ENCODE results near the gene MAGIX.
A peak's percentile ranks its signal among the peaks of the same experiment; 100 is the strongest.
"Not testable (repeated sequence)": the region's sequence is repeated elsewhere in the genome, so short reads cannot be mapped to it uniquely, and the experiment has no call there.

MAGIX gene

DNA sequence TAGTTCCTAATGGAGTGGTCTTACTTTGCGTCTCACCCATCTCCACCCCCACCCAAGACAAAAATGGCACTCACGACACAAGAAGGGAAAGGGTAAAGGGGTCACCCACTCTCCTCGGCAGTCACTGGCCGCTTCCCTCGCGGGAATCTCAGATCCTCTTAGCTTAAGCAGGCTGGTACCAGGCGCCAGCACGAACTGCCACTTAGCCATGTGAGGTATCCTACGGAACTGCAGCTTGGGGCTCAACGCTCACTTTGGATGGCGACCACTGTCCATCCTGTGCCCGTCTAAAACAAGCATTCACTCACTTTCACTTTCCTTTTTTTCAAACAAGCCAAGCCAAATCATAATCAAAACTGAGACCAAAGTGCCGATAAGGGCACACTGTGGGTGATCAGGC is 14.6 kb upstream of the MAGIX start:
- TF ChIP-seq, protein P1, sequence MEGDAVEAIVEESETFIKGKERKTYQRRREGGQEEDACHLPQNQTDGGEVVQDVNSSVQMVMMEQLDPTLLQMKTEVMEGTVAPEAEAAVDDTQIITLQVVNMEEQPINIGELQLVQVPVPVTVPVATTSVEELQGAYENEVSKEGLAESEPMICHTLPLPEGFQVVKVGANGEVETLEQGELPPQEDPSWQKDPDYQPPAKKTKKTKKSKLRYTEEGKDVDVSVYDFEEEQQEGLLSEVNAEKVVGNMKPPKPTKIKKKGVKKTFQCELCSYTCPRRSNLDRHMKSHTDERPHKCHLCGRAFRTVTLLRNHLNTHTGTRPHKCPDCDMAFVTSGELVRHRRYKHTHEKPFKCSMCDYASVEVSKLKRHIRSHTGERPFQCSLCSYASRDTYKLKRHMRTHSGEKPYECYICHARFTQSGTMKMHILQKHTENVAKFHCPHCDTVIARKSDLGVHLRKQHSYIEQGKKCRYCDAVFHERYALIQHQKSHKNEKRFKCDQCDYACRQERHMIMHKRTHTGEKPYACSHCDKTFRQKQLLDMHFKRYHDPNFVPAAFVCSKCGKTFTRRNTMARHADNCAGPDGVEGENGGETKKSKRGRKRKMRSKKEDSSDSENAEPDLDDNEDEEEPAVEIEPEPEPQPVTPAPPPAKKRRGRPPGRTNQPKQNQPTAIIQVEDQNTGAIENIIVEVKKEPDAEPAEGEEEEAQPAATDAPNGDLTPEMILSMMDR (IDR thresholded peaks at IDR 0.05; ENCODE audit: insufficient read depth, low read depth, low read length, missing control alignments), result no peak
- DNase-seq (ENCODE audit: low read depth), result no peak

DNA sequence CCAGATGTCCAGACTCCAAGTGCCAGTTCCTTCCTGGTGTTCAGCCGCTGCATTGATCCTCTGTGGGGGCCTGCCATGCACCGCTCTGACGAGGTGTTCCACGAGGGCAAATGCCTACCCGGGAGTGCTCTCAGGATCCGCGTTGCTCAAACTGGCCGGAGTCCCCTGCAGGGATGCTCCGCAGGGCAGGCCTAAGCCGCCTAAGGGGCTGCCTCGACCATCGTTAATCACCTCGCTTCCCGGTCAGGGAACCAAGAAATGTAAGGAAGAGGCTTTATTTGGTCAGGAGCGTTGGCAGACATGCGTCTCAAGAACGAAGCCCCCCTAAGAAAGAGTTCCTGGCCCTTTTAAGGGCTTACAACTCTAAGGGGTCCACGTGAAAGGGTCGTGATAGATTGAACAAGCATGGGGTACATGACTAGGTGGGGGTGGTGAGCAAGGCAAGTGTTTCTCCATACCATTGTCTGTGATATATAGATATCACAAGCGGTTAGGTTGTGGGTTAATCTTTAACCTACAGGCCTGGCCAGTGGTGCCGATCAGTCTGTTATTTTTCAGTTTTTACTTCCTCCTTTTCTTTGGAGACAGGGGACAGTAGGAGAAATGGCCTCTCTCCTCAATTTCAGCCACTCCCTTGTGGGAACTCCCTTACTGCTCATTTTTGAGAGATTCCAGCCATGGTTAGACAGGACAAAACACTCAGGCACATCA is 14.0 kb upstream of the MAGIX start:
- not testable (repeated sequence) for H3K4me3 ChIP-seq (ENCODE audit: low read length); DNase-seq (ENCODE audit: low read depth)

More for the DNA sequence above, 14.6 kb upstream of the MAGIX start:
- H3K4me3 ChIP-seq (ENCODE audit: low read length), result no peak overlapping the region

DNA sequence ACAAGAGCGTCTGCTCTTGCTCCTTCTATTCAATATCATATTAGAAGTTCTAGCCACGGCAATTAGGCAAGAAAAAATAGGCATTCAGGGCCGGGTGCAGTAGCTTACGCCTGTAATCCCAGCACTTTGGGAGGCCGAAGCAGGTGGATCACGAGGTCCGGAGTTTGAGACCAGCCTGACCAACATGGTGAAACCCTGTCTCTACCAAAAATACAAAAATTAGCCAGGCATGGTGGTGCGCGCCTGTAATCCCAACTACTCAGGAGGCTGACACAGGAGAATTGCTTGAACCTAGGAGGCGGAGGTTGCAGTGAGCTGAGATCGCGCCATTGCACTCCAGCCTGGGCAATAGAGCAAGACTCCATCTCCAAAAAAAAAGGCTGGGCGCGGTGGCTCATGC is 13.3 kb upstream of the MAGIX start:
- DNase-seq (ENCODE audit: low read depth), result not testable (repeated sequence)

DNA sequence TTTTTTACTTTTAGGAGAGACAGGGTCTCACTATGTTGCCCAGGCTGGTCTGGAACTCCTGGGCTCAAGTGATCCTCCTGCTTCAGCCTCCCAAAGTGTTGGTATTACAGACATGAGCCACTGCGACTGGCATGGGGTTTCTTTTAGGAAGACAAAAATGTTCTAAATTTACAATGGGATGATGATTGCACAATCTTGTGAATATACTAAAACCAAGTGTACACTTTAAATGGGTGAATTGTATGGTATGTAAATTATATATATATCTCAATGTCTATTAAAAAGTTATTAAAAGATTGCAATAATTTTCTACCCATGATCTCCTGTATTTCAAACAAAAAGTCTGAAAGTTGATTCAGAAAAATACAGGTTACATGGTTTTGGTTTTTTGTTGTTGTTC is 9.1 kb upstream of the MAGIX start:
- DNase-seq (ENCODE audit: low read depth), result no peak
- no peak overlapping the region for H3K4me3 ChIP-seq (ENCODE audit: low read length)
- TF ChIP-seq, protein P1 (IDR thresholded peaks at IDR 0.05; ENCODE audit: insufficient read depth, low read depth, low read length, missing control alignments), result no peak

More for the DNA sequence above, 13.3 kb upstream of the MAGIX start:
- not testable (repeated sequence) for H3K4me3 ChIP-seq (ENCODE audit: low read length)

DNA sequence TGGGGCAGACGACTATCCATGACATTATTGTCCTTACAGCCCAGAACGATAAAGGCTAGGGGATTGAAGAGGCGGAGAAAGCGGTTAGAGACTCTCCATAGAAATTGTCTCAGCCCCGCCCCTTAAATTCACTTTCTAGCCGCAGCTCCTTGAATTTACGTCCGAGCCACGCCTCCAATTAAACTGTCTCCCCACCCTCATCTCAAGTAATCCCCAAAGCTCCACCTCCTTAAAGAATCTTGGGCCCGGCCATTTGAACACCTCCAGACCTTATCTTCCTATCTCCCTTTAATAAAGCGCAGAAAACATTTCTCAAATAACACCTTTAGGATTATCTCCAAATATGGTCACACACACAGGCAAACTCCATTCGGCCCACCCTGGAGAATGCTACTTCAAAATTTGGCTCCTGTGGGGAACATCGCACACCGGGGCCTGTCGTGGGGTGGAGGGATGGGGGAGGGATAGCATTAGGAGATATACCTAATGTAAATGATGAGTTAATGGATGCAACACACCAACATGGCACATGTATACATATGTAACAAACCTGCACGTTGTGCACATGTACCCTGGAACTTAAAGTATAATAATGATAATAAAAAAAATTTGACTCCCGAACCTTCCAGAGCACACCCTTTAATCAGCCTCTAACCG is 7.2 kb upstream of the MAGIX start:
- DNase-seq (ENCODE audit: low read depth), result peak; percentile 84
- peak overlapping the region; percentile 58 for H3K4me3 ChIP-seq (ENCODE audit: low read length)
- TF ChIP-seq, protein P1 (IDR thresholded peaks at IDR 0.05; ENCODE audit: insufficient read depth, low read depth, low read length, missing control alignments), result no peak

DNA sequence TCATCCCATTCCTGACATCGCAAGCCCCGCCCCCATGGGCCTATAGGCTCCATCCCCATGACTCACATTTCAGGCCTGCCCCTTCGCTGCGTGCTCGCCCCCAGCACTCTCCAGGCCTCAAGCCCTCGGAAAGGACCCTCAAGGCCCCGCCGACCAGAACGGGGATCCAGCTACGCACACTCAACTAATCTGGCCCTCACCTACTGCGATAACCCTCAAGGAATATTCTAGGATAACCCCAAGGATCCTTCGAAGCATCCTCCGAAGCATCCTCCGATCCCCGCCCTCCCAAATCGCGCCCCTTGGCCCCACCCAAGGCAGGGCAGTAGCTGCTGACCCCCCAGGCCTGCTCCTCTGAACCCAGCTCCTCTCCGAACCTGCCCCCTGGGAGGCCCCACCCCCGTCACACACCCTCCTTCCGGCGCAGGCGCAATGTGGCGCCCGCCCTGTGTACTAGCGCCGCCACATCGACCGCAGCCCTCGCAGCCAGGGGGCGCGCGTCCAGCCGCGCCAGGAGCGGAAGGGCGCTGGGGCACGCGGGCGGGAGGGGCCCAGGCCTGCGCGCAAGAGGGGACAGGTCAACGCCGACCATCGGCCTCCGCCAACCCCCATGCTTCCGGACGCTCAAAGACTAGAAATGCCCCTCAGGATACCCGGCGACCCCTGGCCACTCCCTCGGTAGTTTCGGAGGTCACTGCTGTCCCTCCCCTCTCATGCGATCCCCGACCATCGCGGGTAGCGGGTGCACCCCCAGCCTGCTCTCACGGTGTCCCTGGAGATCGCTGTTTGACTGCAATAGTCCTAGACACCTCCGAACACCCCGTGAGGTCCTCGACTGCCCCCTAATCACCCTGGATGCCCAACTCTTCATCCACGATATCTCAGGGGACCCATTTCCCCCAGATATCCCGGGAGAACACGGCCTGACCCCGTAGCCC is 6.4 kb upstream of the MAGIX start:
- peak; percentile 89 for DNase-seq (ENCODE audit: low read depth)
- TF ChIP-seq, protein P1 (IDR thresholded peaks at IDR 0.05; ENCODE audit: insufficient read depth, low read depth, low read length, missing control alignments), result peak; percentile 35
- H3K4me3 ChIP-seq (ENCODE audit: low read length), result peak overlapping the region; percentile 58

DNA sequence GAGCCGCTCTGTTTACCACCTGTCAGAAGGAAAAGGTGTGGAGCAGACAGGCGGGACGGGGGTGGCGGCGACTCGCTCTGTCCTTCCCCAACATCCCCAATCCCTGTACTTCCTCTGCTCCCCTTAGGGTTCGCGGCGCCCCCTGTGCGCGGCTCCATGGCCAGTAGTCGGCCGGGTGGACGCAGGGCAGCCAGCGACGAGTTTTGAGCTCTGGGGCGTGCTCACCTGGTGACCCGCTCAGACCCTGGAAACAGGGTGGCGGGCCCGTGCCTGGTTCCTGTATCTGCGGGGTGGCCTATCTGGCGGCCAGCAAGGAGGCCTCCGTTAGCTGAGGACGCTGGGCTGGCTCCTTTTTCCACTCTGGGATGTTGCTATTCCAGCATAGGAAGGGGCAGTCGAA is 5.4 kb upstream of the MAGIX start:
- DNase-seq (ENCODE audit: low read depth), result no peak
- TF ChIP-seq, protein P1 (IDR thresholded peaks at IDR 0.05; ENCODE audit: insufficient read depth, low read depth, low read length, missing control alignments), result no peak
- no peak overlapping the region for H3K4me3 ChIP-seq (ENCODE audit: low read length)
